GM10266 (cell line): ENCODE results near the gene NHLRC1.

Source experiments
- DNase-seq: peaks from one replicate; pipeline ENCODE4 v3.0.0; 2012; ENCODE audit errors: extremely low spot score
- TF ChIP-seq, protein P1 (sequence below): IDR thresholded peaks from 2 replicates; pipeline ENCODE4 v1.5.1; 2012; ENCODE audit warnings: mild to moderate bottlenecking, low read depth; ENCODE audit not compliant: control insufficient read depth, insufficient read depth; ENCODE audit errors: missing control alignments

Gene NHLRC1

GRCh38 chr6:18117136-18117535, 5.3 kb downstream of the NHLRC1 start:
- TF ChIP-seq, protein P1, sequence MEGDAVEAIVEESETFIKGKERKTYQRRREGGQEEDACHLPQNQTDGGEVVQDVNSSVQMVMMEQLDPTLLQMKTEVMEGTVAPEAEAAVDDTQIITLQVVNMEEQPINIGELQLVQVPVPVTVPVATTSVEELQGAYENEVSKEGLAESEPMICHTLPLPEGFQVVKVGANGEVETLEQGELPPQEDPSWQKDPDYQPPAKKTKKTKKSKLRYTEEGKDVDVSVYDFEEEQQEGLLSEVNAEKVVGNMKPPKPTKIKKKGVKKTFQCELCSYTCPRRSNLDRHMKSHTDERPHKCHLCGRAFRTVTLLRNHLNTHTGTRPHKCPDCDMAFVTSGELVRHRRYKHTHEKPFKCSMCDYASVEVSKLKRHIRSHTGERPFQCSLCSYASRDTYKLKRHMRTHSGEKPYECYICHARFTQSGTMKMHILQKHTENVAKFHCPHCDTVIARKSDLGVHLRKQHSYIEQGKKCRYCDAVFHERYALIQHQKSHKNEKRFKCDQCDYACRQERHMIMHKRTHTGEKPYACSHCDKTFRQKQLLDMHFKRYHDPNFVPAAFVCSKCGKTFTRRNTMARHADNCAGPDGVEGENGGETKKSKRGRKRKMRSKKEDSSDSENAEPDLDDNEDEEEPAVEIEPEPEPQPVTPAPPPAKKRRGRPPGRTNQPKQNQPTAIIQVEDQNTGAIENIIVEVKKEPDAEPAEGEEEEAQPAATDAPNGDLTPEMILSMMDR, result no peak

GRCh38 chr6:18115356-18115755, 7.1 kb downstream of the NHLRC1 start:
- no peak for DNase-seq
- TF ChIP-seq, protein P1, result no peak

More at GRCh38 chr6:18117136-18117535, 5.3 kb downstream of the NHLRC1 start:
- no peak for DNase-seq

DNA sequence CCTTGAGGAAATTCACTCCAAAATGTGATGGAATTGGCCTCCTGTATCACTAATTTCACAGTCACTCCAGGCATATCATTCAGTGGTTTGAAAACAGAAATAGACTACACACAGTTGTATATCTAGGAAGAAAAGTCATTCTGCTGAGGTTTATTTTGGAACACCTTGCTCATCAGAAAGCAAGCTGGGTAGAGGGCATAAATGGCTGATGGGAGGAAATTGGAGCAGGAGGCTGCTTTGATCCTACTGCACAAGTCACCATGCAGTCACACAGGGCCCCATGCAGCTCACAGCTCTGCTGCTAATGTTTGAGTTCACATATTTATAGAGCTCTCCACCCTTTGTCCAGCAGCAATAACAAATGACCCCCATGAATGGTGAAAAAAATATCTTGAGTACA, 12.3 kb downstream of the NHLRC1 start:
- no peak for DNase-seq
- TF ChIP-seq, protein P1, result no peak

DNA sequence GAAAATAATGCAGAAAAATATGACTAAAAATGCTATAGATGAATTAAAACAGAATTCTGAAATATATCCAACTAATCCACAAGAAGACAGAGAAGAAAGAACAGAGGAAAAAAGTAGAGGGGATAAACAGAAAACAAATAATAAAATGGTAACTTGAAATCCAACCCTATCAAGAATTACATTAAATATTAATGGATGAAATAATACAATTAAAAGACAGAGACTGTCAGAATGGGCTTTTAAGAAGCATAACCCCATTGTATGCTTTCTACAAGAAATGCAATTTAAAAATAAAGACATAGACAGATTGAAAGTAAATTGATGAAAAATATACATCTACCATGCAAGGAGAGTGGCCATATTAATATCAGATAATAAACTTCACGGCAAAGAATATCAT, 15.4 kb downstream of the NHLRC1 start:
- TF ChIP-seq, protein P1, result no peak
- no peak for DNase-seq

DNA sequence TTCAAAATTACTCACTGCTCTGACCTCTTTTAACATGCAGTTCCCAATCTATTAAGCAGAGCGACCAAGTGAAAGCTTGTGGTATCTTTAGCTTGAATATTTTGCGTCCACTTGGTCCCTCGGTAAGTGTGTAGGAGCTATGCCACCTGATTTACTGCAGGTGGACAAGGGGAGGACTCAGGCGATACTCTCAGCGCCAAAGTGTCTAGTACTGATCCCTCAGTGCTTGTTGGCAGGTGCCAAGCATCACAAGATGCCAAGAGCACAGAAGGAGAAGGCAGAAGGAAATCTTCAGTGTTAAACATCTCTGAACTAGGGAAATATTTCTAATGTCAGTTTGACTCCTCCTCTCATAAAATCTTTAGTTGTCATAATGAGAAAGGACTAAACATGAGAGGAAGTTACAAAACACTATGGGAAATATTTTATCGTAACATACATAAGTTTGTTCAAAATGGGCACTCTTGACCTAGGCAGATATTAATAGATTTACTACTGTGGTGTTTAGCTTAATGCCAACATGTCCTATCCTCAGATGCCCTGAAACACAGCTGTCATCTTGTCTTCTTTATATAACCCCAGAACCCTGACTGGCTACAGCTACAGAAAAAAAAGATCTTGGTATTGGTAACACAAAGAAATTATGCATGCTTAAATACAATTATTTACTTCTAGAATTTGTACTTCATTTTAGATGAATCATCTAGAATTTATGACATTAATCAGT, 19.5 kb downstream of the NHLRC1 start:
- TF ChIP-seq, protein P1, result no peak
- no peak for DNase-seq

DNA sequence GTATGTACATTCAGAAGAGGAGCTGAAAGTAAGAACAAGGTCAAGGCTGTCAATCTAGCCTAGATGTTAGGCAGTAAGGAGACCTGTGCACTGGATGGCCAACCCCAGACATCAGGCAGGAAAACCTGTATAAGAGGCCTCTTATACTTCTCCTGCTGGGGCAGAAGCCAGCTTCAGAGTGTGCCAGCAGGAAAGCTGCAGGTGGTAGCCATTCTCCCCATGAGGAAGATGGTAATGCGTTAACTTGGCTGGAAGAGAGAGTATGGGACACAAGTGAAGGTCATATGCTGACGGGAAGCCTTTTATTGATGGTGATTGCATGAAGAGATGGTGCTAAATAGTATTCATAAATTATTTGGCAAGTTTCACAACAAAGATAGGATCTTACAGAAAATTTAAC, 20.6 kb downstream of the NHLRC1 start:
- DNase-seq, result no peak
- TF ChIP-seq, protein P1, result no peak

DNA sequence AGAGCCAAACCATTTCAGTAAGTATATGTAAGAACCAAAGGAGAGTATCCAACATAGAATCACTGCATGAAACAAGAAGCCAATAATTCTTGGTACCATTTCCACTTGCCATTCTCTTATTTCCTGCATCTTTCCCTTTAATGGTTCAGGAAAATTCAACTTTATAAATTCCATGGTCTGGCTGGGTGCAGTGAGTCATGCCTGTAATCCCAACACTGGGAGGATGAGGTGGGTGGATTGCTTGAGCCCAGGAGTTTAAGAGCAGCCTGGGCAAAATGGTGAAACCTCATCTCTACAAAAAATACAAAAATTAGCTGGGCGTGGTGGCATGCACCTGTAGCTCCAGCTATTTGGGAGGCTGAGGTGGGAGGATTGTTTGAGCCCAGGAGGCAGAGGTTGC, 21.2 kb downstream of the NHLRC1 start:
- TF ChIP-seq, protein P1, result no peak
- DNase-seq, result no peak
